Measurements from ENCODE around the gene SPACA5. TPM values are rescaled to one million over a fixed set of nuclear protein-coding genes. Genes with fewer than 3 reads are reported as not detected.

The SPACA5 gene
- total RNA-seq, 1 experiment from 2014 or later = not detected

DNA sequence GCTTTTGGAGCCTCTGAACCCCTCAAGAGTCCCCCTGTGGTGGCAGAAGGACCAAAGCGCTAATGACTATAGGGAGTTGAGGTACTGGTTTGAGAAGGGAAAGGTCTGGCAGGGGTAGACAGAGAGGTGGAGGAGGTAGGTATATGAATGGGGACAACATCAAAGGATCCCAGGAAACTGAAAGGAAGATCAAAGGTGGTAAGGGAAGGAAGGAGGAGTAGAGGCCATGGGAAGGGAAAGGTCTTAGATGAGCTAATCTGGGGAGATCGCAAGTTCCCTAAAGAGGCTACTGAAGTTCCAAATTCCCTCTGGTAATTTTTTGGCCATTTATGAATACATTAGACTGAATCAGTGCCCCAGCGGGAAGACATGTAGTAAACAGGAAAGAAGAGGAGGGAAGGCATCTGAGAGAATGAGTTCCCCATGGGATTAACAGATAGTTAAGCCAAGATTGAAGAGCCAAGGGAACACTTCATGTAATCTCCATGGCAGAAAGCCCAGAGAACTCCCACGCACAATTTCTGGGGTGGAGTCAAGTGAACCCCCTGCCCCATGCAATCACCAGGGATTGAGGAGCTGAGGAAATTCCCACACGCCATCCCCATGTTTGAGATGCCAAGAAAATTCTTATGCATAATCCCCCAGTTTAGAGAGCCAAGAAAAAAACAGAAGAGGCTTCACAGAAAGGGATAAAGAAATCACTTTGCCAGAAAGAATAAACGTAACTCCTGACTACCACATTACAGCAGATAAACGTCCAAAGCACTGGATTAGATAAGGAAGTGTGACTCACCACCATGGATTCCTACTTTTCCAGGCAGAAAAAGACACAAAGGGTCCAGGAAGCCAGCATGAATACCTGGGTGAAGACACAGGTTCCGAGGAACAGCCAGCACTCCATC, 38.9 kb downstream of the SPACA5 start:
- Mint-ChIP-seq H3K4me1 (ENCODE audit: low read depth, unreplicated experiment) (peaks cover 15% of the 10 kb centered on the region), H3K4me3 (ENCODE audit: low read depth, unreplicated experiment) (no peak overlapping the region), H3K36me3 (ENCODE audit: insufficient read depth, unreplicated experiment) (no peaks in the 10 kb centered on the region), H3K9me3 (ENCODE audit: low read depth, unreplicated experiment) (peaks cover 7% of the 10 kb centered on the region), H3K27ac (ENCODE audit: unreplicated experiment) (peak overlapping the region; percentile 42), H3K27me3 (ENCODE audit: unreplicated experiment) (no peaks in the 10 kb centered on the region)
- CTCF ChIA-PET = no interaction called here
- intact Hi-C loops (cut with micrococcal nuclease; ENCODE audit: unreplicated experiment) = no loop called here
- BruUV-seq (replicated peaks) = no TSS peak
- TF ChIP-seq, protein P1, sequence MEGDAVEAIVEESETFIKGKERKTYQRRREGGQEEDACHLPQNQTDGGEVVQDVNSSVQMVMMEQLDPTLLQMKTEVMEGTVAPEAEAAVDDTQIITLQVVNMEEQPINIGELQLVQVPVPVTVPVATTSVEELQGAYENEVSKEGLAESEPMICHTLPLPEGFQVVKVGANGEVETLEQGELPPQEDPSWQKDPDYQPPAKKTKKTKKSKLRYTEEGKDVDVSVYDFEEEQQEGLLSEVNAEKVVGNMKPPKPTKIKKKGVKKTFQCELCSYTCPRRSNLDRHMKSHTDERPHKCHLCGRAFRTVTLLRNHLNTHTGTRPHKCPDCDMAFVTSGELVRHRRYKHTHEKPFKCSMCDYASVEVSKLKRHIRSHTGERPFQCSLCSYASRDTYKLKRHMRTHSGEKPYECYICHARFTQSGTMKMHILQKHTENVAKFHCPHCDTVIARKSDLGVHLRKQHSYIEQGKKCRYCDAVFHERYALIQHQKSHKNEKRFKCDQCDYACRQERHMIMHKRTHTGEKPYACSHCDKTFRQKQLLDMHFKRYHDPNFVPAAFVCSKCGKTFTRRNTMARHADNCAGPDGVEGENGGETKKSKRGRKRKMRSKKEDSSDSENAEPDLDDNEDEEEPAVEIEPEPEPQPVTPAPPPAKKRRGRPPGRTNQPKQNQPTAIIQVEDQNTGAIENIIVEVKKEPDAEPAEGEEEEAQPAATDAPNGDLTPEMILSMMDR (IDR thresholded peaks at IDR 0.05; ENCODE audit: unreplicated experiment) = no peak
- no peak for DNase-seq

DNA sequence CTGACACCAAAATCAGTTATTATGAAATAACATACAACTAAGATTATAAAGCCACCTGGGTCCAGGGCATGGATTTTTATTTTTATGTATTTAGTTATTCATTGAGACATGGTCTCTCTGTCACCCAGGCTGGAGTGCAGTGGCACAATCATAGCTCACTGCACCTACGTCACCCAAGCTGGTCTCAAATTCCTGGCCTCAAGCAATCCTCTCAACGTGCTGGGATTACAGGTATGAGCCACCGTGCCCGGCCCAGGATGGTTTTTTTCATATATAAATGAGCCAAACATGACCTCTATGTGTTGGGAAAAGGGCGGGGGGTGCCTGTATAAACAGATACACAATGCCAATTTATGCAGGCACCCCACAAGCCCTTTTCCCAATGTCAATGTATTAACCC, 40.1 kb downstream of the SPACA5 start:
- DNase-seq = no peak
- H3K4me1 Mint-ChIP-seq (ENCODE audit: low read depth, unreplicated experiment) = peaks cover 15% of the 10 kb centered on the region
- no peaks in the 10 kb centered on the region for H3K27me3 Mint-ChIP-seq (ENCODE audit: unreplicated experiment)
- TF ChIP-seq, protein P1 (IDR thresholded peaks at IDR 0.05; ENCODE audit: unreplicated experiment) = no peak
- H3K36me3 Mint-ChIP-seq (ENCODE audit: insufficient read depth, unreplicated experiment) = no peaks in the 10 kb centered on the region
- peaks cover 7% of the 10 kb centered on the region for H3K9me3 Mint-ChIP-seq (ENCODE audit: low read depth, unreplicated experiment)
- H3K27ac Mint-ChIP-seq (ENCODE audit: unreplicated experiment) = no peak overlapping the region
- H3K4me3 Mint-ChIP-seq (ENCODE audit: low read depth, unreplicated experiment) = no peak overlapping the region
- intact Hi-C loops (cut with micrococcal nuclease; ENCODE audit: unreplicated experiment) = no loop called here
- CTCF ChIA-PET = no interaction called here
- BruUV-seq (replicated peaks) = no TSS peak

DNA sequence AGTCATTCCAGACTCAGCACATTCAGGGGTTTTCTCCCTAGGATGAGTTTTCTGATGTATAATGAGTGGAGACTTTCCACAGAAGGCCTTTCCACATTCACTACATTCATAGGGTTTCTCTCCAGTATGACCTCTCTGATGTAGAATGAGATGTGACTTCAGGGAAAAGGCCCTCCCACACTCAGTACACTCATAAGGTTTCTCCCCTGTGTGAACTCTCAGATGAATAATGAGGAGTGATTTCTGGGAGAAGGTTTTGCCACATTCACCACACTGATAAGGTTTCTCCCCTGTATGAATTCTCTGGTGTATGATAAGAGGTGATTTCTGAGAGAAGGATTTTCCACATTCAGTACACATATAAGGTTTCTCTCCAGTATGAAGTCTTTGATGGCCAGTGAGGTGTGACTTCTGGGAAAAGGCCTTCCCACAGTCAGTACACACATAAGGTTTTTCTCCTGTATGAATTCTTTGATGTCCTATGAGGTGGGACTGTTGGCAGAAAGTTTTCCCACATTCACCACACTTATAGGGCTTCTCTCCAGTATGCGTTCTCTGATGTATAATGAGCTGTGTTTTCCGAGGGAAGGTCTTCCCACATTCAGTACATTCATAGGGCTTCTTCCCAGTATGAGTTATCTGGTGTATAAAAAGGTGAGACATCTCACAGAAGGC, 52.0 kb downstream of the SPACA5 start:
- no TSS peak for BruUV-seq (replicated peaks)
- intact Hi-C loops (cut with micrococcal nuclease; ENCODE audit: unreplicated experiment) = no loop called here
- H3K27ac Mint-ChIP-seq (ENCODE audit: unreplicated experiment) = no peak overlapping the region
- H3K4me3 Mint-ChIP-seq (ENCODE audit: low read depth, unreplicated experiment) = no peak overlapping the region
- H3K36me3 Mint-ChIP-seq (ENCODE audit: insufficient read depth, unreplicated experiment) = no peaks in the 10 kb centered on the region
- H3K4me1 Mint-ChIP-seq (ENCODE audit: low read depth, unreplicated experiment) = no peaks in the 10 kb centered on the region
- TF ChIP-seq, protein P1 (IDR thresholded peaks at IDR 0.05; ENCODE audit: unreplicated experiment) = no peak
- CTCF ChIA-PET = no interaction called here
- no peak for DNase-seq
- peaks cover 6% of the 10 kb centered on the region for H3K9me3 Mint-ChIP-seq (ENCODE audit: low read depth, unreplicated experiment)
- no peaks in the 10 kb centered on the region for H3K27me3 Mint-ChIP-seq (ENCODE audit: unreplicated experiment)

DNA sequence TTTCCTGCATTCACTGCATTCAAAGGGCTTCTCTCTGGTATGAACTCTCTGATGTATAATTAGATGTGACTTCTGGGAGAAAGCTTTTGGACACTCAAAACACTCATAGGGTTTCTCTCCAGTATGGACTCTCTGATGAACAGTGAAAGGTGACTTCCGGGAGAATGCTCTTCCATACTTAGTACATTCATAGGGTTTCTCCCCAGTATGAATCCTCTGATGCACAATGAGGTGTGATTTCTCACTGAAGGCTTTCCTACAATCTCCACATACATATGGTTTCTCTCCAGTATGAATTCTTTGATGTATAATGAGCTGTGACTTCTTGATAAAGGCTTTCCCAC, 52.5 kb downstream of the SPACA5 start:
- CTCF ChIA-PET = no interaction called here
- DNase-seq = no peak
- TF ChIP-seq, protein P1 (IDR thresholded peaks at IDR 0.05; ENCODE audit: unreplicated experiment) = no peak
- Mint-ChIP-seq H3K36me3 (ENCODE audit: insufficient read depth, unreplicated experiment) (no peaks in the 10 kb centered on the region), H3K27me3 (ENCODE audit: unreplicated experiment) (no peaks in the 10 kb centered on the region), H3K27ac (ENCODE audit: unreplicated experiment) (no peak overlapping the region), H3K4me1 (ENCODE audit: low read depth, unreplicated experiment) (no peaks in the 10 kb centered on the region), H3K4me3 (ENCODE audit: low read depth, unreplicated experiment) (no peak overlapping the region), H3K9me3 (ENCODE audit: low read depth, unreplicated experiment) (peaks cover 6% of the 10 kb centered on the region)
- intact Hi-C loops (cut with micrococcal nuclease; ENCODE audit: unreplicated experiment) = no loop called here
- BruUV-seq (replicated peaks) = no TSS peak

Other genes with a start within 250 kb of the SPACA5 start
- gene ZNF81, start 170.1 kb upstream of the SPACA5 start, total RNA-seq (2022) = 10.5 and 10.7 TPM in 2 replicates
- gene ZNF182, start 3.0 kb upstream of the SPACA5 start, total RNA-seq (2022) = 7.3 and 8.1 TPM in 2 replicates
- gene ZNF630, start 64.7 kb downstream of the SPACA5 start, total RNA-seq (2022) = 2.6 and 2.8 TPM in 2 replicates
- not detected in 2 replicates for gene SPACA5B, start 123.6 kb downstream of the SPACA5 start, total RNA-seq (2022)
- not detected in 2 replicates for gene SSX5, start 189.8 kb downstream of the SPACA5 start, total RNA-seq (2022)
- gene SSX1, start 248.4 kb downstream of the SPACA5 start, total RNA-seq (2022) = not detected in 2 replicates

All from Calu3 (cell line).